ELR (cell line): ENCODE measurements around the gene SLIT3.
"Not testable (repeated sequence)": the region's sequence is repeated elsewhere in the genome, so short reads cannot be mapped to it uniquely, and the experiment has no call there.

ENCODE experiments used
- DNase-seq: peaks from one replicate; pipeline ENCODE4 v3.0.0-alpha.2; 2015; ENCODE audit warnings: low read depth

SLIT3 gene

GRCh38 chr5:169219351-169219750 is 81.6 kb downstream of the SLIT3 start:
- DNase-seq = no peak

GRCh38 chr5:169218861-169219260 is 82.1 kb downstream of the SLIT3 start:
- no peak for DNase-seq

- DNase-seq = no peak
Observed at GRCh38 chr5:169218176-169218575, 82.8 kb downstream of the SLIT3 start.

GRCh38 chr5:169216866-169217265 is 84.1 kb downstream of the SLIT3 start:
- DNase-seq = no peak

- DNase-seq = no peak
Observed at GRCh38 chr5:169213479-169213878, 87.5 kb downstream of the SLIT3 start.

- DNase-seq = not testable (repeated sequence)
Observed at GRCh38 chr5:169211761-169212160, 89.2 kb downstream of the SLIT3 start.

- no peak for DNase-seq
Observed at GRCh38 chr5:169204788-169205400, 96.0 kb downstream of the SLIT3 start.

- DNase-seq = no peak
Observed at GRCh38 chr5:169202969-169203368, 98.0 kb downstream of the SLIT3 start.

- no peak for DNase-seq
Observed at GRCh38 chr5:169201597-169201996, 99.3 kb downstream of the SLIT3 start.

GRCh38 chr5:169200125-169200778 is 100.7 kb downstream of the SLIT3 start:
- no peak for DNase-seq

- DNase-seq = no peak
Observed at GRCh38 chr5:169197343-169197742, 103.6 kb downstream of the SLIT3 start.

- no peak for DNase-seq
Observed at GRCh38 chr5:169196059-169196458, 104.9 kb downstream of the SLIT3 start.

- DNase-seq = no peak
Observed at GRCh38 chr5:169195601-169196000, 105.3 kb downstream of the SLIT3 start.

GRCh38 chr5:169192536-169192935 is 108.4 kb downstream of the SLIT3 start:
- DNase-seq = no peak

GRCh38 chr5:169190849-169191248 is 110.1 kb downstream of the SLIT3 start:
- no peak for DNase-seq

GRCh38 chr5:169185626-169186025 is 115.3 kb downstream of the SLIT3 start:
- no peak for DNase-seq

- no peak for DNase-seq
Observed at GRCh38 chr5:169183576-169183975, 117.4 kb downstream of the SLIT3 start.

- DNase-seq = no peak
Observed at GRCh38 chr5:169182797-169183196, 118.1 kb downstream of the SLIT3 start.

- DNase-seq = no peak
Observed at GRCh38 chr5:169181814-169182213, 119.1 kb downstream of the SLIT3 start.

GRCh38 chr5:169178754-169179153 is 122.2 kb downstream of the SLIT3 start:
- DNase-seq = no peak

- DNase-seq = no peak
Observed at GRCh38 chr5:169178274-169178673, 122.7 kb downstream of the SLIT3 start.

GRCh38 chr5:169176709-169177694 is 123.9 kb downstream of the SLIT3 start:
- DNase-seq = no peak

GRCh38 chr5:169175733-169176132 is 125.2 kb downstream of the SLIT3 start:
- no peak for DNase-seq
